DOHH2 (cell line): ENCODE data around the gene KCNMA1.

Experiments used
- H3F3A ChIP-seq: fragments of 200-600 bp; sonication (generic), shearing (Covaris generic); 2 replicates; pipeline ENCODE4 v1.6.0; 2016; ENCODE audit warnings: antibody characterized with exemption, mild to moderate bottlenecking; ENCODE audit not compliant: control insufficient read depth, insufficient read depth
- H3K27ac ChIP-seq: fragments of 200-600 bp; sonication (generic); 2 replicates; pipeline ENCODE4 v1.5.1; 2014; ENCODE audit warnings: low read depth, mild to moderate bottlenecking, low read length, moderate library complexity
- H3K27me3 ChIP-seq: fragments of 200-600 bp; sonication (generic); 2 replicates; pipeline ENCODE4 v1.6.1; 2014; ENCODE audit warnings: mild to moderate bottlenecking, low read length, mixed read lengths; ENCODE audit not compliant: control insufficient read depth
- H3K36me3 ChIP-seq: fragments of 200-600 bp; sonication (generic); 2 replicates; pipeline ENCODE4 v1.6.1; 2014; ENCODE audit warnings: mild to moderate bottlenecking, low read length, moderate library complexity, mixed read lengths; ENCODE audit not compliant: control insufficient read depth
- H3K4me1 ChIP-seq: fragments of 200-600 bp; sonication (generic); 2 replicates; pipeline ENCODE4 v1.6.1; 2014; ENCODE audit warnings: mild to moderate bottlenecking, low read length, mixed read lengths; ENCODE audit not compliant: control insufficient read depth
- H3K4me2 ChIP-seq: fragments of 200-600 bp; sonication (generic); 2 replicates; pipeline ENCODE4 v1.6.0; 2014; ENCODE audit warnings: mild to moderate bottlenecking, low read length, moderate library complexity
- H3K4me3 ChIP-seq: fragments of 200-600 bp; sonication (generic); 2 replicates; pipeline ENCODE4 v1.5.1; 2014; ENCODE audit warnings: mild to moderate bottlenecking, low read length, mixed read lengths
- H3K79me2 ChIP-seq: fragments of 200-600 bp; sonication (generic); 2 replicates; pipeline ENCODE4 v1.6.1; 2014; ENCODE audit warnings: mild to moderate bottlenecking, low read length, mixed read lengths; ENCODE audit not compliant: control insufficient read depth
- H3K9me2 ChIP-seq: fragments of 200-600 bp; sonication (generic); replicated peaks from 2 replicates; pipeline ENCODE4 v1.6.1; 2014; ENCODE audit warnings: mild to moderate bottlenecking, low read length, mixed read lengths; ENCODE audit not compliant: control insufficient read depth
- H3K9me3 ChIP-seq: fragments of 200-600 bp; sonication (generic); 2 replicates; pipeline ENCODE4 v1.6.1; 2014; ENCODE audit warnings: antibody characterized with exemption, low read length, mixed read lengths; ENCODE audit not compliant: control insufficient read depth, insufficient read depth
- H4K20me1 ChIP-seq: fragments of 200-600 bp; sonication (generic); 2 replicates; pipeline ENCODE4 v1.6.0; 2014; ENCODE audit warnings: low read depth, mild to moderate bottlenecking, antibody characterized with exemption, low read length, moderate library complexity; ENCODE audit not compliant: control insufficient read depth, insufficient read depth
- CTCF ChIP-seq: fragments of 200-600 bp; sonication (generic); IDR thresholded peaks from one replicate; pipeline ENCODE4 v1.5.1; 2014; ENCODE audit warnings: antibody characterized with exemption, mild to moderate bottlenecking, low read depth, low read length; ENCODE audit not compliant: poor library complexity, severe bottlenecking
- EZH2phosphoT487 ChIP-seq: fragments of 200-600 bp; sonication (generic); IDR thresholded peaks from 2 replicates; pipeline ENCODE4 v1.6.1; 2017; ENCODE audit warnings: borderline replicate concordance, mild to moderate bottlenecking, antibody characterized with exemption, low read length, moderate library complexity, mixed read lengths

The KCNMA1 gene

GRCh38 chr10:77582710-77583115 lies 54.9 kb downstream of the KCNMA1 start:
- 0 out of 2 replicates have a peak, but pooled peaks cover 2% of the 10 kb centered on the region for H3K27me3 ChIP-seq
- no peaks in the 10 kb centered on the region for H4K20me1 ChIP-seq
- H3K79me2 ChIP-seq = no peaks in the 10 kb centered on the region
- H3K4me3 ChIP-seq = no peak overlapping the region
- no peaks in the 10 kb centered on the region for H3F3A ChIP-seq
- no peaks in the 10 kb centered on the region for H3K4me1 ChIP-seq
- no peaks in the 10 kb centered on the region for H3K9me2 ChIP-seq
- no peaks in the 10 kb centered on the region for H3K36me3 ChIP-seq
- no peaks in the 10 kb centered on the region for H3K9me3 ChIP-seq
- no peak overlapping the region for H3K27ac ChIP-seq
- no peak overlapping the region for H3K4me2 ChIP-seq
- no peak for TF ChIP-seq CTCF
- no peak for TF ChIP-seq EZH2phosphoT487

GRCh38 chr10:77581738-77582137 lies 55.9 kb downstream of the KCNMA1 start:
- Histone ChIP-seq H3K4me1 (no peaks in the 10 kb centered on the region), H3K4me3 (no peak overlapping the region), H3F3A (no peaks in the 10 kb centered on the region), H3K9me2 (no peaks in the 10 kb centered on the region), H3K36me3 (no peaks in the 10 kb centered on the region), H4K20me1 (no peaks in the 10 kb centered on the region), H3K27ac (no peak overlapping the region), H3K9me3 (no peaks in the 10 kb centered on the region), H3K27me3 (0 out of 2 replicates have a peak, but pooled peaks cover 2% of the 10 kb centered on the region), H3K4me2 (no peak overlapping the region), H3K79me2 (no peaks in the 10 kb centered on the region)
- no peak for TF ChIP-seq EZH2phosphoT487
- no peak for TF ChIP-seq CTCF

- H4K20me1 ChIP-seq = no peaks in the 10 kb centered on the region
- no peak overlapping the region for H3K27ac ChIP-seq
- H3K36me3 ChIP-seq = no peaks in the 10 kb centered on the region
- H3K9me2 ChIP-seq = no peaks in the 10 kb centered on the region
- no peak overlapping the region for H3K4me3 ChIP-seq
- no peak for TF ChIP-seq EZH2phosphoT487
- no peak for TF ChIP-seq CTCF
- no peaks in the 10 kb centered on the region for H3K9me3 ChIP-seq
- no peaks in the 10 kb centered on the region for H3F3A ChIP-seq
- no peaks in the 10 kb centered on the region for H3K27me3 ChIP-seq
- no peak overlapping the region for H3K4me2 ChIP-seq
- H3K79me2 ChIP-seq = no peaks in the 10 kb centered on the region
- H3K4me1 ChIP-seq = no peaks in the 10 kb centered on the region
These were observed 57.1 kb downstream of the KCNMA1 start for GRCh38 chr10:77580482-77580881.

GRCh38 chr10:77578583-77579227 lies 58.9 kb downstream of the KCNMA1 start:
- H3K79me2 ChIP-seq = no peaks in the 10 kb centered on the region
- TF ChIP-seq EZH2phosphoT487 (no peak), CTCF (no peak)
- no peaks in the 10 kb centered on the region for H3K9me3 ChIP-seq
- no peaks in the 10 kb centered on the region for H3K36me3 ChIP-seq
- no peak overlapping the region for H3K27ac ChIP-seq
- H3K27me3 ChIP-seq = no peaks in the 10 kb centered on the region
- H3K4me2 ChIP-seq = no peak overlapping the region
- H4K20me1 ChIP-seq = no peaks in the 10 kb centered on the region
- H3K9me2 ChIP-seq = no peaks in the 10 kb centered on the region
- H3K4me1 ChIP-seq = no peaks in the 10 kb centered on the region
- no peaks in the 10 kb centered on the region for H3F3A ChIP-seq
- no peak overlapping the region for H3K4me3 ChIP-seq
